GM23338 (cell line): ENCODE results near the gene ADSS1. TPM values are rescaled to one million over a fixed set of nuclear protein-coding genes. Genes with fewer than 3 reads are reported as not detected.

Source experiments
- ATAC-seq: fragments of 200-7000 bp; cut with Tn5 transposase; 3 replicates; pipeline ENCODE4 v1.9.1; 2020
- DNase-seq: peaks from one replicate; pipeline ENCODE4 v3.0.0-alpha.2; 2015; ENCODE audit warnings: low spot score
- H2AFZ ChIP-seq: fragments of 200-600 bp; sonication (generic); 2 replicates; pipeline ENCODE4 v1.8.0; 2016; ENCODE audit warnings: antibody characterized with exemption, mild to moderate bottlenecking, moderate library complexity
- H3F3A ChIP-seq: fragments of 200-600 bp; sonication (generic); replicated peaks from 2 replicates; pipeline ENCODE4 v1.8.0; 2017; ENCODE audit warnings: antibody characterized with exemption, mixed run types, low read depth
- H3K27ac ChIP-seq: fragments of 200-600 bp; sonication (generic); 2 replicates; pipeline ENCODE4 v1.6.1; 2016; ENCODE audit warnings: low read depth
- H3K27me3 ChIP-seq: fragments of 200-600 bp; sonication (generic); 2 replicates; pipeline ENCODE4 v1.8.0; 2016; ENCODE audit warnings: mild to moderate bottlenecking, mixed run types, moderate library complexity; ENCODE audit not compliant: insufficient read depth
- H3K36me3 ChIP-seq: fragments of 200-600 bp; sonication (generic); 2 replicates; pipeline ENCODE4 v1.8.0; 2016; ENCODE audit warnings: mild to moderate bottlenecking; ENCODE audit not compliant: insufficient read depth
- H3K4me1 ChIP-seq: fragments of 200-600 bp; sonication (generic); 2 replicates; pipeline ENCODE4 v1.8.0; 2016; ENCODE audit warnings: mild to moderate bottlenecking, moderate library complexity; ENCODE audit not compliant: insufficient read depth
- H3K4me2 ChIP-seq: fragments of 200-600 bp; sonication (generic); 2 replicates; pipeline ENCODE4 v1.7.1; 2017; ENCODE audit warnings: mixed run types
- H3K4me3 ChIP-seq: fragments of 200-600 bp; sonication (generic); 2 replicates; pipeline ENCODE4 v1.6.1; 2016; ENCODE audit warnings: mixed run types
- H3K79me2 ChIP-seq: fragments of 200-600 bp; sonication (generic); replicated peaks from 2 replicates; pipeline ENCODE4 v1.8.0; 2017; ENCODE audit warnings: mild to moderate bottlenecking; ENCODE audit not compliant: insufficient read depth
- H3K9me2 ChIP-seq: fragments of 200-600 bp; sonication (generic); 2 replicates; pipeline ENCODE4 v1.8.0; 2017; ENCODE audit not compliant: insufficient read depth
- H4K20me1 ChIP-seq: fragments of 200-600 bp; sonication (generic); replicated peaks from 2 replicates; pipeline ENCODE4 v1.8.0; 2017; ENCODE audit warnings: mild to moderate bottlenecking; ENCODE audit not compliant: insufficient read depth
- H3K27ac Mint-ChIP-seq: 2 replicates; pipeline ENCODE4 v1.8.0; 2020; ENCODE audit warnings: inconsistent platforms, mild to moderate bottlenecking, moderate library complexity, mixed read lengths
- H3K27me3 Mint-ChIP-seq: 3 replicates; pipeline ENCODE4 v1.8.0; 2022; ENCODE audit warnings: low read depth, mild to moderate bottlenecking, moderate library complexity, mixed read lengths, inconsistent platforms; ENCODE audit not compliant: insufficient read depth, poor library complexity
- H3K36me3 Mint-ChIP-seq: 3 replicates; pipeline ENCODE4 v1.8.0; 2021; ENCODE audit warnings: low read depth, mild to moderate bottlenecking, inconsistent platforms, moderate library complexity, mixed read lengths
- H3K4me1 Mint-ChIP-seq: 3 replicates; pipeline ENCODE4 v1.8.0; 2020; ENCODE audit warnings: mild to moderate bottlenecking, inconsistent platforms, mixed read lengths
- H3K4me3 Mint-ChIP-seq: 3 replicates; pipeline ENCODE4 v1.8.0; 2021; ENCODE audit warnings: moderate library complexity, mild to moderate bottlenecking, inconsistent platforms, mixed read lengths
- H3K9me3 Mint-ChIP-seq: 3 replicates; pipeline ENCODE4 v1.8.0; 2020; ENCODE audit warnings: moderate library complexity, mild to moderate bottlenecking, inconsistent platforms, mixed read lengths
- ETS1 ChIP-seq: IDR thresholded peaks from 2 replicates; pipeline ENCODE4 v1.6.1; 2016; ENCODE audit warnings: antibody characterized with exemption
- JUNB ChIP-seq: IDR thresholded peaks from one replicate; pipeline ENCODE4 v1.6.1; 2016; ENCODE audit warnings: antibody characterized with exemption; ENCODE audit not compliant: unreplicated experiment
- POLR2AphosphoS5 ChIP-seq: IDR thresholded peaks from 2 replicates; pipeline ENCODE4 v1.6.1; 2016; ENCODE audit warnings: antibody characterized with exemption, low read depth
- REST ChIP-seq: IDR thresholded peaks from one replicate; pipeline ENCODE4 v1.6.1; 2018; ENCODE audit warnings: antibody characterized with exemption; ENCODE audit not compliant: unreplicated experiment
- ZNF114 ChIP-seq: fragments of 250-450 bp; sonication (Bioruptor Pico); IDR thresholded peaks from 2 replicates; pipeline ENCODE4 v1.5.0; 2020; ENCODE audit warnings: mild to moderate bottlenecking, moderate library complexity
- polyA plus RNA-seq: library from polyadenylated mRNA; unstranded; fragments of >200 nt; fragmentation: Nextera tagmentation; extraction: Ambion mirVana; gene quantifications from 2 replicates; pipeline ENCODE4 v1.2.1, GENCODE V29; 2016
- total RNA-seq: library from RNA; depleted of rRNA; stranded (reverse); fragments of >200 nt; shearing (Covaris generic); gene quantifications from 2 replicates; pipeline ENCODE4 v1.2.3, GENCODE V29; 2014
- TF ChIP-seq, protein P1 (sequence below), 2 experiments: fragments of 200-600 bp in 1 of 2; sonication (generic) in 1 of 2; conservative IDR thresholded peaks; 2 replicates each; pipeline versions ENCODE4 v1.5.1 to v1.6.1; 2016 to 2017; ENCODE audit warnings: antibody characterized with exemption in 2 of 2, low read depth in 2 of 2, mild to moderate bottlenecking in 2 of 2, moderate library complexity in 1 of 2

Gene ADSS1
- total and polyA plus RNA-seq, 2 experiments from 2014 or later, result 9.5 to 11.6 TPM

DNA sequence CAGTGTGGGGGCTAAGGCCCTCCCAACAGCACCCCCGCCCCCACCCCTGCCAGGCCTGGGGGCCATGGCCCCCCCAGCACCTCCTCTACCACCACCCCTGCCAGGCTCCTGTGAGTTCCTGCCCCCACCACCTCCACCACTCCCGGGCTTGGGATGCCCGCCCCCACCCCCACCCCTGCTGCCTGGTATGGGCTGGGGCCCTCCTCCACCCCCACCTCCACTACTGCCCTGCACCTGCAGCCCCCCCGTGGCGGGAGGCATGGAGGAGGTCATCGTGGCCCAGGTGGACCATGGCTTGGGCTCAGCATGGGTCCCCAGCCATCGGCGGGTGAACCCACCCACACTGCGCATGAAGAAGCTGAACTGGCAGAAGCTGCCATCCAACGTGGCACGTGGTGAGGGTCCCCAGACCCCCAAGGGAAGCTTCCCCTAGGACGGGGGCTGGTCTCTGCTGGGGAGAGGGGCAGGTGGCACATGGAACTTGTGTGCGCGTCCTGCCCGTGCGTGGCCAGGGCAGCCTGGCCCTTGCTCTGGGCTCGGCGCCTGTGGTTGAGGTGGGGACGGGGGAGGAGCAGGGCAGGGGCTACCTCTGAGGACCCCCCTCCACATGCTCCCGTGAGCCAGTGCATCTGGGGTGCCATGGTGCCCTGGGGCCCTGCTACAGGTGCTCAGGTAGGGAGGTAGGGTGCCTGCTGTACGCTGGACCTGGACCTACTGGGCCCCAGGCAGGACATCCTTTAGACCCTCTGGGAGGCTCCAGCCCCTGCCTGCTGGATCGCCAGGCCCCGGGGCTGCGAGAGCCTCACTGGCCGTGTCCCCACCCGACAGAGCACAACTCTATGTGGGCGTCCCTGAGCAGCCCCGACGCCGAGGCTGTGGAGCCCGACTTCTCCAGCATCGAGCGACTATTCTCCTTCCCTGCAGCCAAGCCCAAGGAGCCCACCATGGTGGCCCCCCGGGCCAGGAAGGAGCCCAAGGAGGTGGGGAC is 16.1 kb upstream of the ADSS1 start (continued):
- TF ChIP-seq REST (no peak), POLR2AphosphoS5 (no peak), ETS1 (no peak), ZNF114 (no peak)
- TF ChIP-seq, protein P1, sequence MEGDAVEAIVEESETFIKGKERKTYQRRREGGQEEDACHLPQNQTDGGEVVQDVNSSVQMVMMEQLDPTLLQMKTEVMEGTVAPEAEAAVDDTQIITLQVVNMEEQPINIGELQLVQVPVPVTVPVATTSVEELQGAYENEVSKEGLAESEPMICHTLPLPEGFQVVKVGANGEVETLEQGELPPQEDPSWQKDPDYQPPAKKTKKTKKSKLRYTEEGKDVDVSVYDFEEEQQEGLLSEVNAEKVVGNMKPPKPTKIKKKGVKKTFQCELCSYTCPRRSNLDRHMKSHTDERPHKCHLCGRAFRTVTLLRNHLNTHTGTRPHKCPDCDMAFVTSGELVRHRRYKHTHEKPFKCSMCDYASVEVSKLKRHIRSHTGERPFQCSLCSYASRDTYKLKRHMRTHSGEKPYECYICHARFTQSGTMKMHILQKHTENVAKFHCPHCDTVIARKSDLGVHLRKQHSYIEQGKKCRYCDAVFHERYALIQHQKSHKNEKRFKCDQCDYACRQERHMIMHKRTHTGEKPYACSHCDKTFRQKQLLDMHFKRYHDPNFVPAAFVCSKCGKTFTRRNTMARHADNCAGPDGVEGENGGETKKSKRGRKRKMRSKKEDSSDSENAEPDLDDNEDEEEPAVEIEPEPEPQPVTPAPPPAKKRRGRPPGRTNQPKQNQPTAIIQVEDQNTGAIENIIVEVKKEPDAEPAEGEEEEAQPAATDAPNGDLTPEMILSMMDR (conservative IDR thresholded peaks at IDR 0.05; ENCODE audit: low read depth in 2 of 2), result no peak

DNA sequence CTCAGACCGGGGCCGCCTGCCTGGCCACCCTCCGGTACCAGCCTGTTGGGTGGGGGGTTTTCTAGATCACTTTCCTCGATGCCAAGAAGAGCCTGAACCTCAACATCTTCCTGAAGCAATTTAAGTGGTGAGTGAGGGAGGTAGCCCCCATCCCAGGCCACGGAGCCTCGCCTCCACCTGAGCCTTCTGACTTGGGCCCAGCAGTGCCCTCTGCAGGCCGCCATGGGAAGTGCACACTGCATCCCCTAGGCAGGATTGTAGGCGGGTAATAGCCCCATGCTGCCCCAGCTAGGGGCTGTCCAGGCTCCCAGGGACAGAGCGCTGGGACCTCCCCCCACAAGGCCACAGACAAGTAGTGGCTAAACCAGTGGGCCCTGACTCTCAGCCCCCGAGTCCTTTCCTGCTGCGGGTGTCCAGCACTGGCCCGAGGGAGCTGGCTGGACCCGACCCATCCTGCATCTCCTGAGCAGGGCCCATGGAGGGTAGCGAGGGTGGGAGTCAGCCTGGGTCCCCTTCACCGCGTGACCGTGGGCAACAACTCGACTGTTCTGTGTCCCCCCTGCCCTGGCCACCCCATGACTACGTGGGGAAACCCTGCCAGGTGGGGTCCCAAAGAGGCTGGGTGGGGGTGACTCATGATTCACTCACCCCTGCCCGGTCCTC is 15.3 kb upstream of the ADSS1 start:
- H3K4me1 Mint-ChIP-seq, result peaks cover 9% of the 10 kb centered on the region; the same call in 2 of the 3 replicates
- no peak overlapping the region for H2AFZ ChIP-seq
- no peak overlapping the region for H3K4me3 Mint-ChIP-seq
- H3K27ac ChIP-seq, result no peak overlapping the region
- H3K9me2 ChIP-seq, result no peaks in the 10 kb centered on the region
- ATAC-seq (peak; percentile 86), DNase-seq (peak; percentile 93)
- H3F3A ChIP-seq, result no peaks in the 10 kb centered on the region
- no peaks in the 10 kb centered on the region for H3K27me3 ChIP-seq
- no peaks in the 10 kb centered on the region for H3K79me2 ChIP-seq
- TF ChIP-seq REST (no peak), POLR2AphosphoS5 (peak; percentile 17; the same call in 1 of the 2 replicates), ETS1 (no peak), JUNB (no peak)
- TF ChIP-seq, protein P1 (conservative IDR thresholded peaks at IDR 0.05; ENCODE audit: low read depth in 2 of 2), result peak; percentile 87 to 96
- peaks cover 10% of the 10 kb centered on the region; the same call in 1 of the 2 replicates for H3K36me3 ChIP-seq
- H3K9me3 Mint-ChIP-seq, result peaks cover 16% of the 10 kb centered on the region
- 0 out of 2 replicates have a peak, but pooled peaks cover 9% of the 10 kb centered on the region for H3K4me1 ChIP-seq
- H3K4me2 ChIP-seq, result no peak overlapping the region
- H3K27ac Mint-ChIP-seq, result no peak overlapping the region
- H3K27me3 Mint-ChIP-seq, result peaks cover 6% of the 10 kb centered on the region
- peaks cover 25% of the 10 kb centered on the region for H3K36me3 Mint-ChIP-seq
- no peaks in the 10 kb centered on the region for H4K20me1 ChIP-seq
- no peak overlapping the region for H3K4me3 ChIP-seq
